CD4-positive, alpha-beta T cell treated with Interleukin-17A for 1 hour (primary cell): Measurements from ENCODE around the gene LAMC3.

Experiments used
- DNase-seq: peaks from one replicate; pipeline ENCODE4 v3.0.0-alpha.2; 2020

The LAMC3 gene

DNA sequence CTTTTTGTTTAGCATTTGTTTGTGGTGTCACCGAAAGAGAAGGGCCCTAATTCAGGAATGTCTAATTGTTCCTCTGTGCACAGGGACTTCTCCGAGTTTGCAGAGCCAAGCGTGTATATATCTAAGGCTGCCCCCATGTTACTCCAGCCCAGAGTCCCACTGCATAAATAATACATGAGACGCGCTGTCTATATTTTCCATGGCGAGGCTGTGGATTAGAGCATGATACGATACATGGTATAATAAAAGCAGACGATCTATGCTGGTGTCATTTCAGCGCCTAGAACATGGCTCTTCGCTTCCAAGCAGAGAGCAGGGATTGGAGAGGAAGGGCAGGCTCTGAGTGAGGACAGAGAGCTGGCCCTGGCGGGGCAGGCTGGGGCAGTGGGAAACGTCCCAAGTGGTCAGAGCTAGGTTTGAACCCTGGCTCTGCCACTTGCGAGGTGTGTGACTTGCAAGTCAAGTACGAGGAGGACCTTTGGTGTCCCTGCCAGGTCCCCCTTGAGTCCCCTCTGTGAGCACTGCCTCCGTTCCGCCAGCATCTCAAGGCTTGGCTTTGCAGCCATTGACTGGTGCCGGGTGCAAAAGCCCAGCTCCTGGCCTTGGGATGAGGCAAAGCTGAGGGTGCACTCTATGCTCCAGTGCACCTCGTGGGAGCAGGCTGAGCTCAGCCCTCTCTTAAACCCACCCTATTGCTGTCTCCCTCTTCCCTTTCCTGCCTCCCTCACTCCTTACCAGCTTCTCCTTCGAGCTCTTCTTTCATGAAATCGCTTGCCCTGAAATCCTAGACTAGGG, 29.2 kb upstream of the LAMC3 start:
- no peak for DNase-seq

DNA sequence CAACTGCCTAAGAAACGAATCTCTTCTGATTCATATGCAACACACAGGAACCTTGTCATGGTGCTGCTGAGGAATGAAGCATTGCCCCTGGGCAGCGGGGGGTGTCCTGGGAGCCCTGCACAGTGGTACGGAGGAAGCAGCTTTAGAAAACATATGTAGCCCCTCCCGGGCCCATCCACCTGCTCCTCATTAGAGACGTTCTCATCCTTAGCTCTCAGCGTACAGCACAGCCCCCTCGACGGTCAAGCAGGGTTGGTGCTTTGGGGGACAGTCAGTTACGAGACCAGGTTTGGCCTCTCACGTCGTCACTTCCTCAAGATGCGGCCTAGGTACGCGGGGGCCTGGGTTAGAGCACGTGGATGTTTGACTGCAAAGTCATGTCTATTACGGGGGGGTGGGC, 28.4 kb upstream of the LAMC3 start:
- DNase-seq = no peak

- DNase-seq = no peak
Observed at GRCh38 chr9:130981002-130981755, 27.8 kb upstream of the LAMC3 start.

DNA sequence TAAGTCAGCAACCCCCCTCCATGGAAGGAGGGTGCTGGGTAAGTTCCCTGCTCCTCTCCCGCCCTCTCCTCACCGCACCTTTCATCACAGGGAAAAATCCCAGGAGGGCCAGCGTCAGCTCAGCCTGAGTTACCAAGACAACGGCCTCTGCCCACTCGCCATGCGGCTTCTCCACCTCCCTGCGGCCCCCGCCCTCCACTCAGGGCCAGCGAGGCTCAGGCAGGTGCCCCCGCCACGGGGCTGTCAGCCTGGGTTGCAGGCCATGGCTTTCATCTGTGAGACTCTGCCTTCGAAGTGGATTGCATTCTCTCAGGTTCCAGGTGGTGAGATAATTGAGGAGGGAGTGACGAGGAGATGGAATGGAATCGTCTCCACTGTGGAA, 27.2 kb upstream of the LAMC3 start:
- no peak for DNase-seq

- DNase-seq = no peak
Observed at GRCh38 chr9:130982636-130983358, 26.2 kb upstream of the LAMC3 start.

GRCh38 chr9:130983359-130983670, 25.7 kb upstream of the LAMC3 start:
- DNase-seq = no peak

- DNase-seq = no peak
Observed at GRCh38 chr9:130983970-130984369, 25.0 kb upstream of the LAMC3 start.

GRCh38 chr9:130984521-130984920, 24.5 kb upstream of the LAMC3 start:
- DNase-seq = no peak

- no peak for DNase-seq
Observed at GRCh38 chr9:130985029-130985428, 23.9 kb upstream of the LAMC3 start.

DNA sequence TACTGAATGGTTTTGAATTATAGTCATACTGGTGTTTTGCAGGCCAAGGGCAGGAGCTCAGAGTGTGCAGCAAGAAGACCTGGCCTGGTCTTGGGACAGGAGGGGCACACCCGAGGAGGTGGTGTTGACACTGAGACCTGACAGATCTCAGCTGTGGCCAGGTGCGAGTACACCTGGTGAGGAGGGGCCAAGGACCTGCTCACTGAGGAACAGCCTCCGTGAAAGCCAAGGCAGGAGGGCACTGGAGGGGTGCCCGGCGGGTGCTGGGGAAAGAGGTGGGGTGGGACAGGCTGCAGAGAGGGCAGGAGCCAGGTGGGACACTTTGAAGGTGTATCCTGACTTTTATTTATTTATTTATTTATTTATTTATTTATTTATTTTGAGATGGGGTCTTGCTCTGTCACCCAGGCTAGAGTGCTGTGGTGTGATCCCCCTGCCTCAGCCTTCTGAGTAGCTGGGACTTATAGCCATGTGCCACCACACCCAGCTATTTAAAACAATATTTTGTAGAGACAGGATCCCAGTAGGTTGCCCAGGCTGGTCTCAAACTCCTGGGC, 23.3 kb upstream of the LAMC3 start:
- no peak for DNase-seq

DNA sequence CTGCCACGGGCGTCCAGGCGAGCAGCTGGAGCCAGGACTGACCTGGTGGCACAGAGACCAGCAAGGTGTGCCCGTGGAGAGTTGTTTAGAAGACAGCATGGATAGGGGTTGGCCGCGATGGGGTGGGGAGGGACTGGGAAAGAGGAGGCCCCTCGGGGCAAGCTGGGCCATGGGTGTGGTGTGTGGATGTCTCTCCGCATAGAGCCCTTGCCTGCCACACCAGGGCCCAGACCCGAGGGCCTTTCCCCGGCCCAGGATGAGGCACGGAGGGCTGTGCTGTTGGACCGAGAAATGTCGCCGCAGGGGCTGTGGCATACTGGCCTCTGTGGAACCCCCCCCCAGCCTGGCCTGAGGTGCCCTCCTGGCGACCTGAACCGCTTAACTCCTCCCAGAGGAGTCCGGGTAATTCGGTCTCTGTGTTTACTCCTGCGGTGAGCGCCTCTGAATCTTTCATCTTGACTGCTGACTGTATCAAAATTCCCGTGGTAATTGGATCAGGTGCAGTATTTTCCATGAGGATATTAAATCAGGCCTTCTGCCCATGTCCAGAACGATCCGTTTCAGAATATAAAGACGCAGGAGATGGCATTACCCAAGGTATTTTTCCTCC, 22.5 kb upstream of the LAMC3 start:
- no peak for DNase-seq

DNA sequence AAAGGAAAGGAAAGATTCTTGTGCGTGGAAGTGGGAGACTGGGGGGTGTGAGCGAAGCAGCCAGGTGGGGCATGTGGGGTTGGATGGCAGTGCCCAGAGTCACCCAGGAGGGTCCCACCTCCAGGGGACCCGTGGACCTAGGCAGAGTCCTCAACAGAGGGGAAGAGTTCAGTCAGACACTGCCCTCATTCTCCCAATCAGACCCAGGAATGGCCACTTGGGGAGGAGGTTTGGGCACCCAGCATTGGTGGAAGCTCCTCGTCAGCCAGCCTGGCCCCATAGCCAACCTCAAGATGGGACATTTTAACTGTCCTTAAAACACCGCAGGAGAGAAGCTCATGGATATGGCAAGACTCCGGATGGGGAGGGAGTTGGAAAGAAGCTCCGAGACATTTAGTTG, 21.9 kb upstream of the LAMC3 start:
- no peak for DNase-seq

- no peak for DNase-seq
Observed at GRCh38 chr9:130987738-130988399, 21.1 kb upstream of the LAMC3 start.

- DNase-seq = no peak
Observed at GRCh38 chr9:130988400-130988747, 20.6 kb upstream of the LAMC3 start.

DNA sequence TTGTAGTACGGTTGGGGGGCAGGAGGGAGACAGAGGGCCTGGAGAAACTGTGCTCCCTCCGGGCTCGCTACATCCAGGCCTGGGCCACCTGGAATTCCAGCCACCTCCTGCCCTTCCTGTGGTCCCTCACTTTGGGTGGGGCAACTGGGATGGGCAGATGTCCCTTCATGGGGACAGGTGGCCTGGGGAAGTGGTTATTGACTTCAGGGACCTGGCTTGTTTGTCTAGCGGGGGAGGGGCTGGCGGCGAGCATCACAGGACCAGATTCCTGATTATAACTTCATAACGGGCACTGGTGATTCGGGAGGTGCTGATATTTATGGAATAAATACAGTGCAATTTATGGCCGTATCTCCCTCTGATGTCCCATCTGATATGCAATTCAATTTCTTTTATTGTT, 20.1 kb upstream of the LAMC3 start:
- no peak for DNase-seq

DNA sequence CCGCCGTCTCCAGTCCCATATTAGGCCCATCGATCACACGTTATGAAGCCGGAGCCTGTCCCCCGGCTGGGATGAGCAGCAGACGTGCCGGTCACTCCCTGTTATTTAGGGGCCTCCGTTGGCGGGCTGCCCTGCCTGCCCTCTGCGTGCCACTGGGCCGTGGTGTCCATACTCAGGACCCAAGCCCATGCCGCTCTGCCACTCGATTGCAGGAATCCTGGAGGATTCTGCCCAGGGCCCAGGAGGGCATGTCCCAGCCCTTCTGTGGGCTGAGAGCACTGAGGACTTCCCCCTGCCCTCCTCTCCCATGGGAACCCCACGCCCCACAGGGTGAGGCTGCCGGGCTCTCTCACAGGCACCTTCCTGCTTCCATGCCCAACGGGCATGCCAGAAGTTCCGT, 19.6 kb upstream of the LAMC3 start:
- no peak for DNase-seq

GRCh38 chr9:130989891-130990290, 19.1 kb upstream of the LAMC3 start:
- no peak for DNase-seq

- no peak for DNase-seq
Observed at GRCh38 chr9:130990306-130990977, 18.5 kb upstream of the LAMC3 start.

DNA sequence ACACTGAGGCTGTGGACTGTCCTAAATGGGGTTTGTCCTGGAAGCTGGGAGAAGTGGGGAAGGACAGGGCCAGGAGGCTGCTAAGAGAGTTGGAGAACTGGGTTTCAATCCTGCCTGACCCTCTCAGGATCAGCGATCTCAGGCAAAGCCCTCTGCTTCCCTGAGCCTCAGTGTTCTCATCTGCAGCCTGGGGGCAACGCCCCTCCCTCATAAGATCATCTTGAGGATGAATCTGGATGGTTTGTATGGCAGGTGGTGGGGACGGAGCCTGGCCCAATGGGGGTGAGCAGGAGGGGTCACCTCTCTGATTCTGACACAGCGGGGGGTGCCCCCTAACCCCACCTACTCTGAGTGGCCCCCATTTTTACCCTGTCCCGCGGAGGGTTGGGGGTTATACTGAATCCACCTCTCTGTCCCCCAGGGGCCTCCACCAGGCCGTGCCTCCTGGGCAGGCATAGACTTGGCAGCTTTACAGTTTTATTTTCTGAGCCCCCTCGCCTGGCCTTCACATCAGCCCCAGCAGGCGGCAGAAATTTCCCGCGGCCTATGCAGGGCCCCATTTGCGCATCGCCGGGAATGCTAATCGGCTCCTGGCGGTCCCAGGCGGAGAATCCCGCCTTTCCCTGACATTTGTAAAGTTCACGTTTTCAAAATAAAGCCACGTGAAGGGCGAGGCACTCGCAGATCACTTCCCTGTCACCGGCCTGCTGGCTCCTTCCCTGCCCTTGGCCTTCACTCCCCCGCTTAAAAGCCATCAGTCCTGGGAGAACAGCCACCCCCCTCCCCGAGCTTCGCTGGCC, 17.8 kb upstream of the LAMC3 start:
- DNase-seq = no peak

GRCh38 chr9:130991778-130992681, 16.9 kb upstream of the LAMC3 start:
- no peak for DNase-seq
